ENCODE results near the gene SLC37A4. TPM values are rescaled to one million over a fixed set of nuclear protein-coding genes. Genes with fewer than 3 reads are reported as not detected.

SLC37A4 gene
- total and polyA plus RNA-seq, 2 of the 13 experiments (the other 11 are each of a cell fraction or from before 2014, with no cell fraction given): 43.0 to 56.1 TPM

GRCh38 chr11:119030329-119031047, at the start of gene SLC37A4 (continued):
- TF ChIP-seq ZBTB39 (CRISPR knock-in tag; IDR thresholded peaks at IDR 0.05) (no peak), HMG20A (CRISPR knock-in tag; IDR thresholded peaks at IDR 0.05; ENCODE audit: borderline replicate concordance) (peak; percentile 31; the same call in 1 of the 2 replicates), ZNF572 (CRISPR knock-in tag; IDR thresholded peaks at IDR 0.05) (0 out of 2 replicates have a peak, but pooled peaks have one; percentile 36), FLYWCH1 (CRISPR knock-in tag; IDR thresholded peaks at IDR 0.05) (no peak; the same call in 1 of the 2 replicates), BHLHE40 (IDR thresholded peaks at IDR 0.05; ENCODE audit: low read length) (peak; percentile 14; the same call in 1 of the 2 replicates), DNMT3B (CRISPR knock-in tag; conservative IDR thresholded peaks at IDR 0.05) (peak; percentile 91; the same call in 1 of the 2 replicates), PHF21A (CRISPR knock-in tag; IDR thresholded peaks at IDR 0.05) (0 out of 2 replicates have a peak, but pooled peaks have one; percentile 11), HOXA9 (CRISPR knock-in tag; IDR thresholded peaks at IDR 0.05; ENCODE audit: borderline replicate concordance) (no peak), FOXC1 (CRISPR knock-in tag; IDR thresholded peaks at IDR 0.05; ENCODE audit: borderline replicate concordance) (peak; percentile 57; the same call in 1 of the 2 replicates), RFX3 (CRISPR knock-in tag; IDR thresholded peaks at IDR 0.05) (no peak), ZNF740 (CRISPR knock-in tag; IDR thresholded peaks at IDR 0.05) (peak; percentile 69; the same call in 1 of the 2 replicates), ZSCAN20 (CRISPR knock-in tag; IDR thresholded peaks at IDR 0.05; ENCODE audit: borderline replicate concordance) (peak; percentile 45), CTCF (CRISPR knock-in tag; IDR thresholded peaks at IDR 0.05) (peak; percentile 97), ISX (CRISPR knock-in tag; conservative IDR thresholded peaks at IDR 0.05) (peak; percentile 61; the same call in 1 of the 2 replicates), NFYC (CRISPR knock-in tag; IDR thresholded peaks at IDR 0.05) (peak; percentile 70), PCBP2 (optimal IDR thresholded peaks at IDR 0.05; ENCODE audit: low read depth, low read length, poor library complexity, severe bottlenecking) (no peak), PTBP1 (IDR thresholded peaks at IDR 0.05; ENCODE audit: low read depth, low read length, poor library complexity, severe bottlenecking) (no peak), ZNF761 (CRISPR knock-in tag; conservative IDR thresholded peaks at IDR 0.05) (no peak), MEIS1 (CRISPR knock-in tag; IDR thresholded peaks at IDR 0.05; ENCODE audit: borderline replicate concordance) (no peak), RAD51 (IDR thresholded peaks at IDR 0.05; ENCODE audit: borderline replicate concordance) (no peak), PRDM15 (CRISPR knock-in tag; IDR thresholded peaks at IDR 0.05) (no peak), ZMYM2 (CRISPR knock-in tag; IDR thresholded peaks at IDR 0.05) (peak; percentile 77), ZNF530 (CRISPR knock-in tag; IDR thresholded peaks at IDR 0.05; ENCODE audit: low read depth) (no peak)

Measured in HepG2 (cell line).